Astrocyte (in vitro differentiated cells and primary cell): Measurements from ENCODE around the gene OPN3.

Experiments used
- CTCF ChIP-seq: IDR thresholded peaks from 2 replicates; pipeline ENCODE4 v1.5.1; 2011; ENCODE audit warnings: low read depth, mild to moderate bottlenecking, inconsistent platforms, low read length, moderate library complexity; ENCODE audit not compliant: insufficient read depth
- EZH2 ChIP-seq: IDR thresholded peaks from 2 replicates; pipeline ENCODE4 v1.6.1; 2012; ENCODE audit warnings: mild to moderate bottlenecking, low read length, inconsistent platforms; ENCODE audit not compliant: insufficient read depth

GRCh38 chr1:241688940-241689368 lies 48.8 kb upstream of the OPN3 start:
- TF ChIP-seq CTCF (no peak), EZH2 (no peak)
